ENCODE results near the gene TAGAP. TPM values are rescaled to one million over a fixed set of nuclear protein-coding genes. Genes with fewer than 3 reads are reported as not detected.

Gene TAGAP
- polyA plus RNA-seq, 1 donor (not counting 4 experiments of a cell fraction or from before 2014, with no cell fraction given): 0.08 TPM

DNA sequence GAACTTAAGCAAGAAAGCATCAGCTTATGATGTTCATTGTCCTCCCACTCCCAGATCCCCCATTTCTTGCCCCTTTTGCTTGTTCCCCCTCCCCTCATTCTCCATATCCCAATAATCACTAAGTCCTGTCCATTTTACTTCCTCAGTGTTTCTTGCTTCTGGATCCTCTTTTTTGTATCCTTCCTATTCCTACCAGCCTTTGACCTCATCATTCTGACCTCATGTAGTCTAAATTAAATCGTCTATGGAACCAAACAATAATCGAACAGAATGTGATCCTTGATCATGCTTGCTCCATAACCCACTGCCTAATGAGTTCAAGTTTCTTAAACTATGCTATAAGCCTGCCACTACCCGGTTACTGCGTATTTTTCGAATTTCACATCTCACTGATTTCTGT is 39.4 kb downstream of the TAGAP start:
- Histone ChIP-seq H3K4me1 (ENCODE audit: control insufficient read depth, extremely low read depth, insufficient read depth, low read length) (peaks cover 20% of the 10 kb centered on the region), H3K27ac (ENCODE audit: control insufficient read depth, insufficient read depth, low read length) (no peak overlapping the region), H3K9ac (ENCODE audit: control insufficient read depth, extremely low read depth, insufficient read depth, low read length) (no peak overlapping the region), H4K20me1 (ENCODE audit: control insufficient read depth, extremely low read depth, insufficient read depth, low read length) (no peaks in the 10 kb centered on the region), H3K9me3 (ENCODE audit: control insufficient read depth, low read depth, low read length) (no peaks in the 10 kb centered on the region), H3K79me2 (ENCODE audit: control insufficient read depth, insufficient read depth, low read length) (no peaks in the 10 kb centered on the region), H3K4me3 (ENCODE audit: control insufficient read depth in 2 of 3, extremely low read depth in 1 of 3, insufficient read depth in 2 of 3, low read depth in 1 of 3, low read length in 3 of 3) (no peak overlapping the region), H3K36me3 (ENCODE audit: control insufficient read depth in 2 of 2, extremely low read depth in 1 of 2, insufficient read depth in 2 of 2, low read length in 2 of 2) (no peaks in the 10 kb centered on the region), H3K4me2 (ENCODE audit: control insufficient read depth, extremely low read depth, insufficient read depth, low read depth, low read length) (no peak overlapping the region), H2AFZ (ENCODE audit: control insufficient read depth, low read length) (no peak overlapping the region), H3K9me1 (ENCODE audit: control insufficient read depth, extremely low read depth, insufficient read depth, low read length) (no peaks in the 10 kb centered on the region), H3K27me3 (ENCODE audit: control insufficient read depth, extremely low read depth, insufficient read depth, low read length) (no peaks in the 10 kb centered on the region)
- no peak for FAIRE-seq
- TF ChIP-seq EZH2 (IDR thresholded peaks at IDR 0.05; ENCODE audit: low read length) (no peak), CTCF (optimal IDR thresholded peaks at IDR 0.05 in 1 of 3, IDR thresholded peaks at IDR 0.05 in 1 of 3, conservative IDR thresholded peaks at IDR 0.05 in 1 of 3; ENCODE audit: extremely low read depth in 1 of 3, insufficient read depth in 2 of 3, low read length in 3 of 3) (no peak)
- no peak for DNase-seq (ENCODE audit: low read depth, low spot score)
- dilution Hi-C loops (cut with MboI; ENCODE audit: extremely low pct_ligation_motif_present, low sequenced_read_pairs): no loop called here

DNA sequence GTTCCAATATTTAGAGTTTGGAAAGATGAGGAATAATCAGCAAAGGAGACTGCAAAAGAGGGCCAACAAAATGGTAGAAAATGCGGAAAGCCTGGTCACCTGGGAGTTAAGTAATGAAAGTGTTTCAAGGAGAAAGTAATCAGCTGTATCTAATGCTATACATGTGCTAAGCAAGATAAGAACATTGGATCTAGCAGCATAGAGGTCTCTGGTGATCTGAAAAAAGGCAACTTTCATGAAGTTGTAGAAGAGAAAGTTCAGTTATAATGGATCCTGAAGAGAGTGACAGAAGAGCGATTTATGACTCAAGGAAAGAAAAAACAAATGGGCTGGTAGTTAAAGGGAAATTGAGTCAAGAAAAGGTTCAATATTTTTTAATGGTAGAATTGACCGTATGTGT is 40.2 kb downstream of the TAGAP start:
- no peak overlapping the region for H3K27ac ChIP-seq (ENCODE audit: control insufficient read depth, insufficient read depth, low read length)
- no peak overlapping the region for H3K9ac ChIP-seq (ENCODE audit: control insufficient read depth, extremely low read depth, insufficient read depth, low read length)
- no peak overlapping the region for H2AFZ ChIP-seq (ENCODE audit: control insufficient read depth, low read length)
- peaks cover 16% of the 10 kb centered on the region for H3K4me1 ChIP-seq (ENCODE audit: control insufficient read depth, extremely low read depth, insufficient read depth, low read length)
- H3K4me3 ChIP-seq (ENCODE audit: control insufficient read depth in 2 of 3, extremely low read depth in 1 of 3, insufficient read depth in 2 of 3, low read depth in 1 of 3, low read length in 3 of 3): no peak overlapping the region
- dilution Hi-C loops (cut with MboI; ENCODE audit: extremely low pct_ligation_motif_present, low sequenced_read_pairs): no loop called here
- no peaks in the 10 kb centered on the region for H3K9me1 ChIP-seq (ENCODE audit: control insufficient read depth, extremely low read depth, insufficient read depth, low read length)
- H3K4me2 ChIP-seq (ENCODE audit: control insufficient read depth, extremely low read depth, insufficient read depth, low read depth, low read length): no peak overlapping the region
- no peaks in the 10 kb centered on the region for H3K9me3 ChIP-seq (ENCODE audit: control insufficient read depth, low read depth, low read length)
- no peaks in the 10 kb centered on the region for H3K27me3 ChIP-seq (ENCODE audit: control insufficient read depth, extremely low read depth, insufficient read depth, low read length)
- no peaks in the 10 kb centered on the region for H4K20me1 ChIP-seq (ENCODE audit: control insufficient read depth, extremely low read depth, insufficient read depth, low read length)
- no peaks in the 10 kb centered on the region for H3K79me2 ChIP-seq (ENCODE audit: control insufficient read depth, insufficient read depth, low read length)
- H3K36me3 ChIP-seq (ENCODE audit: control insufficient read depth in 2 of 2, extremely low read depth in 1 of 2, insufficient read depth in 2 of 2, low read length in 2 of 2): no peaks in the 10 kb centered on the region
- TF ChIP-seq CTCF (optimal IDR thresholded peaks at IDR 0.05 in 1 of 3, IDR thresholded peaks at IDR 0.05 in 1 of 3, conservative IDR thresholded peaks at IDR 0.05 in 1 of 3; ENCODE audit: extremely low read depth in 1 of 3, insufficient read depth in 2 of 3, low read length in 3 of 3) (no peak), EZH2 (IDR thresholded peaks at IDR 0.05; ENCODE audit: low read length) (no peak)
- FAIRE-seq (no peak), DNase-seq (ENCODE audit: low read depth, low spot score) (no peak)

Data from keratinocyte (primary cell).